NCI-H345 treated with DMSO at 0.1 percent for 48 hours (cell line): Measurements from ENCODE around the gene BMP7.
"Not testable (repeated sequence)": the region's sequence is repeated elsewhere in the genome, so short reads cannot be mapped to it uniquely, and the experiment has no call there.

Source experiments
- DNase-seq: peaks from one replicate; lab custom pipeline; 2025; ENCODE audit not compliant: unreplicated experiment; lab: John Stamatoyannopoulos, UW

BMP7 gene

DNA sequence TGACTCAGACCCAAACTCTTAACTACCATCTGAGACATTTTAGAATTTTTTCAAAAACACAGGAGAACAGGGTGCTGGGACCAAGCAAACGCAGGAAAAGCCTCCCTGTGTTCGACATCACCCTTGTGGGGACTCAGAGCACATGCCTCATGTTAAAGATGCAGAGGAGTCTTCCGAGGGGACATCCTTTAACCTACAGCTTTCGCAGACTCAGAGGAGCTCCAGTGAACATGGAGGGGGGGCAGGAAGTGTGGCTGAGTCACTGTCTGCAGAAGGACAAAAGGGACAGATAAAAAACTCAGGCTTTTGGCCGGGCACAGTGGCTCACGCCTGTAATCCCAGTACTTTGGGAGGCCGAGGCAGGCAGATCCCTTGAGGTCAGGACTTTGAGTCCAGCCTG is 15.1 kb downstream of the BMP7 start:
- DNase-seq = no peak

DNA sequence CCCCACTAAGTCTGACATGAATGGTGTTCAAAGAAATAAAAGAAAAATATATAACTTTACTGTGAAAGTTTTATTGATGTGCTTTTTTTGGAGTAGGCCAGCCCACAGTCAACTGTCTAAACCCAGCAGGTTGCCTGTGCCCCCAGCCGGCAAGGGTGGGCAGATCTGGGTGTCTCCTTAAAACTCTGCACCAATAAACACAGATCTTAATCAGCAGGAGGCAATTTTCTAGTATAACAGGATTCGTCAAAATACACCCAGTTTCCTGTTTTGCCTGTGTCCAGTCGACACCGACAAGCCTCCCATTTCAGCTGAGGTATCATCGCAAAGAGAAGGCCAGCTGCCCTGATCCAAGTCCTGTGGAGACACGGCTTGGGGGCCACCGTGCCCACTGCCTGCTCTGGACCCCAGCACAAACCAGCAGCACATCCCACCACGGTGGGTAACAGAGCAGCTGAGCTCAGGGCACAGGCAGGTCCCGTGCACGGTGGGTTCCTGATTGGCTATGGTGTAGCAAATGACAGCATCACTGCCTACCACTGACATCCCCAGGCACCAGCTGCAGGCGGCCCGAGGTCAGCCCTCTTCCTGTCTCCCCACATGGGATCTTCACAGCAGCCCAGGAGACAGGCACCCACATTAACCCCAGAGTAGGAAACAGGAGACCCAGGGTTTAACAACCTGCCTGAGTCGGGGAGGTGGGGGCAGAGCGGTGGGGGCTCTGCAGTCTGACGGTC is 15.7 kb downstream of the BMP7 start:
- no peak for DNase-seq

DNA sequence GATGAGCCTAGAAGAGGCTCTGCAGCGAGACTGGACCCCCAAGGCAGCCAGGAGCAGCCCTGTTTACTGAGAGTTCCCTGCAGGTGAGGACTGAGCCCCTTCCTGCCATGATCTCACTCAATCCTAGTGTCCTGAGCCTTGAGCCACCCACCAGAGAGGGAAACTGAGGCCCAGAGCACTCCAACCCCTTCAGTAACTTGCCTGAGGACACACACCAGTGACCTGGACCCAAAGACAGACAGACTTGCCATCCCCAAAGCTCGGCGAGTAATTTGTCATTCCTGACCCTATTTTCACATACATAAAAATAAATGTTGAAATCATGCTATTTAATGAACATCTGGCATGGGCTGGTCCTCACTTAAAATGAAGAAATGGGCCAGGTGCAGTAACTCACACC is 16.7 kb downstream of the BMP7 start:
- DNase-seq = no peak

DNA sequence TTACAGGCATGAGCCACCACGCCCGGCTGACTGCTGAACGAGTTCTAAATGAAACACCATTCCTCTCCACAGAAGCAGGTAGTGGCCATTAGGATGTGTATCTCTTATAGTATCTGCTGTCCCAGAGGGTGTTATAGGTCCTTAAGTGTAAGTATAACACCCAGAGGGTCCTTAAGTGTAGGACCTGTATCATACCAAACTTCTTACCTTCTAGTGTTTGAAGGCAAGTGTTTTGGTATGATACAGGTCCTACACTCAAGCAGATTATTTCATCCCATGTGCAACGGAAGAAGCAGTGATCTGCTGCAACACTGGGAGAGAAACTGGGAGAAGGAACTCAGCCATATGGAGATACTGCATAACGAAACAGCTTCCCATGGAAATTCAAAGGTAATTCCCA is 17.4 kb downstream of the BMP7 start:
- no peak for DNase-seq

DNA sequence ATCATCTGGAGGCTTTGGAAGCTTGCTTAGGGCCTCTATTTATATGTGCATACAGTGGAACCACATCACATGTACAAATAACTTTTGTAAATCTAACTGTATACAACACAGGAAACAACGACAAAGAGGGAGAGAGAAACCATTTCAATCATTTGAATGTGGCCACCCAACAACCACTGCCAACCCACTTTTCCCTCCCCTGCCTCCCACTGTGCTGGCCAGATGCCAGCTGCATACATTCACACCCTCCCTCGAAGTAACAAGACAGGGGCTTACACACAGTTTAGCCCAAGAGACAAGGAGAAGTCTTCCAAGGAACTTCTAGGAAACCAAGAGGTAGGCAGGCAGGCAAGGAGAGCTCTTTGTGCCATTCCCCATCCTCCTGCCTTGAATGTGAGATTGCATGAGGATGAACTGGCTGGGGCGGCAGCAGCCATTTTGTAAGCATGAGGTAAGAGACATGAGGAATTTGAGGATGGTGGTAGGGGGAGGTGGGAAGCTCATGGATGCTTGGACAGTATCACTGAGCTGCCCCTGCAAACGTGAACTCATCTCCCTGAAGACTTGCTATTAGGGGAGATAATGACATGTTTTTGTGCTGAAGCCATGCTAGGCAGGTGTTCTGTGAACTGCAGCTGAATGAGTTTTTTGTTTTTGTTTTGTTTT is 18.2 kb downstream of the BMP7 start:
- no peak for DNase-seq

DNA sequence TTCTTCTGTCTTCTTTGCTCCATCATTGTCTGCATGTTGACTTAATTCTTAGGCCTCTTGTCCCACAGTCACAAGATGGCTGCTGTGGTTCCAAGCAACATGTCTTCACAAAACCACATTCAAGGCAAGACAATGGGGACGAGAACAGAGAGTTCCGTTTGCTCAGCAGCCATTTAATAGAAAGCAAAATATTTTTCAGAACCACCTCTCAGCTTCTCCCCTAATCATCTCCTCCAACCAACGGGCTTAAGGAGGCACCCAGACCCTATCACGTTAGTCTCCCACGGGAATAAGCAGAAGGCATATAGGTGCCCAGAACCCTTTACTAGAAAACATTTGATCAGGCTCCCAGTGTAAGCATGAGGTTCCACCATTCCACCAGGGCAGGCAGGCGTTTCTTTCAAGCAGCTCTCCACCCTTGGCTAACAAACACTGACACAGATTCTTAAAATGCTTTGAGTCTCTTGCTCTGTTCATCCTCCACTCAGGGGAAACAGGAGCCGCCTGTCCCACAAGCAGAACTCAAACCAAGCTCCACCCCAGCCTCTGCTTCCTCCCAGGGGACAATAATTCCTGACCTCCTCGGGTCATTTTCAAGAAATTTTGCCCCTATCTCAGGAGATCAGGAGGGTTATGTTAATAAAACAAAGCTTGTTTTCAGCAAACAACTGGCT is 19.0 kb downstream of the BMP7 start:
- DNase-seq = no peak

DNA sequence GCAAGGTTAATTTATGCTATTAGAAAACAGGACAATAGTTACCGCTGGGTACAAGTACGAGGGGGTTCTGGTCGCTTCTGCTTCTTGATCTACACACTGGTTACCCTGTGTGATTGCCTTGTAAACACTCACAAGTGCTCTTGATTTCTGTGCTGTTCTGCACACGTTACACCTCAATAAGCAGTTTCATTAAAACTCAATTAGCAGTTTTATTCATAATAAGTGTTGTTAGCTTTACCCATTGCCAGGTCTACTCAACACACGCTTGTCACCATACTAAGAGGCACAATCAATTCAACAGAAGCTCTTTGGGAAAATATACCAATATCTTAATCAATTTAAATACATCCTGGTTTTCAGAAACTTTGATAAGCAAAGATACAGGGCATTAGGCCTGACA is 20.4 kb downstream of the BMP7 start:
- no peak for DNase-seq

DNA sequence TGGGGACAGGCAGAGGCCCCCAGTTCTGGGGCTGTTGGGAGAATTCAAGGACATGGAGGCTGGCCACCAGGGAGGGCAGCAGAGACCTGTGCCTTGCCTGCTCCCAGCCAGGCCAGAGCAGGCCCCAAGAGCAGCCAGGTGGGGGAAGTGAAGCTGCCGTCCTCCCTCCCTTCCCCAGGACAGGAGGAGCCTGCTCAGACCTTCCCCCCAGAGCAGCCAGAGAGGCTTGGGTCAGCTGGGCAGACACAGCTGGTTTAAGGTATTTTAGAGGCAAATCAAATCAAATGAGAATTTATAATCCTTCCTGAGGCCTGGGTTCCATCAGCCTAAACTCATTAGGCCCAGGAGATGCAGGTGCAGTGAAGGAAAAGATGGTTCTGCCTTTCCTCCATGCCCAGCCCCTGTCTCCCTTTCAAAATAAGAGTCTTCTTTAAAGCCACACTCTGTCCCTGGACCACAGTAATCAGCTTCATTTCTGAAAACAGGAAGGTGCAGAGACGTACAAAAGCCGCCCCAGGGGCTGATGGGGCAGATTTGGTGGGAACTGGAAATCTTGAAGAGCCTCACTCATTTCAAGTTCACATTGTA is 21.7 kb downstream of the BMP7 start:
- no peak for DNase-seq

DNA sequence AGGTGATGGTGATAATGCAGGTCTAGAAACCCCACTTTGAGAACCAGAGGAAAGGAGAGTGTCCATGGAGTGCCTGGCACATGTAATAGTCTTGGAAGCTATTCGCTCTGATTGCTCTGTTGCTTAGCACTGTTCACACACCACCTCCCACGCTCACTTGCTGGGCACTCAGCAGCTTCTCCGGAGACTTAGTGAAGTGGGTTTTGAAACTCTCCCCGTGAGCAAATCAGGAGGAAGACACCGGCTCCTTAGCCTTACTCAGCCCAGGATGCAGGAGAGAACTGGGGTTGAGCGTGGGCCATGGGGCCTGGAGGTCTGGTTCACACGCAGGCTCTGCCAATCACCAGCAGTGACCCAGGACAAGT is 22.2 kb downstream of the BMP7 start:
- DNase-seq = no peak

DNA sequence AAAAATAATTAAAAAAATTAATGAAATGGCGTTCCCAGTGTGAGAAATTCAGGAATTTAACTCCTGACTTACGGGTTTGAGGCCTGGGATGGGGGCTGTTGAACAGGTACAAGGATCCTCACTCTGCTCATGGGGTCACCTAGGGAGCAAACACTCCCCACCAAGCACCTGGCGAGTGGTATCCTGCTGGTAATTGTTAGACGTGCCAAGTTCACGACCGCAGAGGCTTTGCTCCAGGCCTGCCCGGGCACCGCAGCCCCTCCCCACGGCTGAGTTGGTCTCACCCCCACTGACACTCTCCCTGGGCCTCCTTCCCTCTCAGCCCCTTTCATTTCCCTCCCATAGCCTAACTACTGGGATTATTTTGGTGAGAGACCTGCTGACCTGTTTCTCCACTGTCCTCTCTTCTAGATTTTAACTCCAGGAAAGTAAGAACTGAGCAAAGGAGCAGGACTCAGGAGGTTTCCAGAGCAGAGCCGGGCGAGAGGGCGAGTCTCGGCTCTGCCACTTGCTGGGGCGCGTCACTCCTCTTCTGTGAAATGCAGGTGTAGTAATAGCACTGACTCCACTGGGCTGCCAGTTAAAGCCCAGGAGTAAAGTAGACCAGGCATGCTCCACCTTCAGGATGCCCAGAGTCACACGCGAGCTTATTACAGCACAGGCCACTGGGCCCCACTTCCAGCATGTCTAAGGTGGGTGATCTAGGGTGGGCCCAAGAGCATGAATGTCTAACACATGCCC is 22.8 kb downstream of the BMP7 start:
- peak; percentile 60 for DNase-seq

DNA sequence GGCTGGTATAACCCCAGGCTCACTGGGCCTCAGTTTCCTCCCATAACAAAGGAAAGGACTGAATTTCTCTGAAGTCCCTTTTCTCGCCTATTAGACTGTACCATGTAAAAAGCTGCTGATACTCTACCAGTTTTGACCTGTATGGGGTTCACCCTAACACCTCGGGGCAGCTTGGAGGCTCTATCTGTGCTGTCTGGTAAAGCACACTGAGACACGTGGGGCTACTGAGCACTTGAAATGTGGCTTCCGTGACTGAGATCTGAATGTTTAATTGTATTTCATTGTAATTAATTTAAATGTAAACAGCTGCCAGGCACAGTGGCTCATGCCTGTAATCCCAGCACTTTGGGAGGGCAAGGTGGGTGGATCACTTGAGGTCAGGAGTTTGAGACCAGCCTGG is 24.0 kb downstream of the BMP7 start:
- DNase-seq = no peak

DNA sequence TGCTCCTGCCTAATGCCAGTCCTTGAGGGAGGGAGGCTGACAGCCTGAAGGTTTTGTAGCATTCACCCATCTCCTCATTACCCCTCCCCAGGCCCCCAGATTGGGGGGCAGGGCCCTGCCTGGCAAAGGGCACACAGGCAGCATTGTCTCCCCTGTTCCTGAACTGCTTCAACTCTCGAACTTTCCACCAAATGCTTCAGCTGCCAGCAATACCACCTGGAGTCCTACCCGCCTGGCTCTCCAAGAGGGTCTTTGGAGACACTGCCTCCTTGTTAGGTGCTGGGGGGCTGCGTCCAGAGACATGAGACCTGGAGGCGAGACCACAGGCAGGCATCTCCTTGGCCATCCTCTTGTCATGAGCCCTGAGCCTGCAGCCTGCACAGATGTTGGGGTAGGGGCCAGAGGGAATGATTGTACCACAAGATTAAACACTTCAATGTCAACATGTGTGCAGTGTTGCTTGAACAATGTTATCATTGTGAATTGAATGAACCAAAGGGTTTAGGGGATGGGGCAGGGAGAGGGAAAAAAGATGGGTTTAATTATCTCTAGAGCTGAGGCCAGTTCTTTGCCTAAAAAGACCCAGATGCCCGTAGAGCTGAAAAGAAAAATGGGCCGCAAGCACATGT is 25.0 kb downstream of the BMP7 start:
- DNase-seq = no peak

DNA sequence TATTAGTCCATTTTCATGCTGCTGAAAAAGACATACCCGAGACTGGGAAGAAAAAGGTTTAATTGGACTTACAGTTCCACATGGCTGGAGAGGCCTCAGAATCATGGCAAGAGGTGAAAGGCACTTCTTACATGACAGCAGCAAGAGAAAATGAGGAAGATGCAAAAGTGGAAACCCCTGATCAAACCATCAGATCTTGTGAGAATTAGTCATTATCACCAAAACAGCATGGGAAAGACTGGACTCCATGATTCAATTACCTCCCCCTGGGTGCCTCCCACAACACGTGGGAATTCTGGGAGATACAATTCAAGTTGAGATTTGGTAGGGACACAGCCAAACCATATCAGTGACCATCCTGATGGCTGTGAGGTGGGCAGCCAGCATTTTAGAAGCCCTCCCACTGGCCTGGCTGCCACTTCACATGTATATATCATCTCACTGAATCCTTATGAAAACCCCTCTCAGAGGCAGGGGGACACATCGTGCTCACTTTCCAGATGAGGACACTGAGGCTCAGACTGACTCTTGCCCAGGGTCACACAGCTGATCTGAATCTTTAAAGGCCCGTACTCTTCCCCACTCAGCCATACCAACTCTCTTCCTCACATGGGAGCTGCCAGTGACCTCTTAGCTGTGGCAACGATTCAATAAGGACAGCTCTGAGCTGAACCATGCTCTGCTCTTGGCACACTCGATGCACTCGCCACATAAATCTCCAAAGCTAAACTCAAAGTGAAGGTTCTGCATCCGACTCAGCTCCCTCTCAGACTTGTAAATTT is 25.7 kb downstream of the BMP7 start:
- no peak for DNase-seq

DNA sequence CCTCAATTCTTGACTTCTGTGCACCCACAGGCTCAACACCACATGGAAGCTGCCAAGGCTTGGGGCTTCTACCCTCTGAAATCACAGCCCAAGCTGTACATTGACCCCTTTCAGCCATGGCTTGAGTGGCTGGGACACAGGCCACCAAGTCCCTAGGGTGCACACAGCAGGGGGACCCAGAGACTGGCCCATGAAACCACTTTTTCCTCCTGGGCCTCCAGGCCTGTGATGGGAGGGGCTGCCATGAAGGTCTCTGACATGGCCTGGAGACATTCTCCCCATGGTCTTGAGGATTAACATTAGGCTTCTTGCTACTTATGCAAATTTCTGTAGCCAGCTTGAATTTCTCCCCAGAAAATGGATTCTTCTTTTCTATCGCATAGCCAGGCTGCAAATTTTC is 26.7 kb downstream of the BMP7 start:
- not testable (repeated sequence) for DNase-seq

DNA sequence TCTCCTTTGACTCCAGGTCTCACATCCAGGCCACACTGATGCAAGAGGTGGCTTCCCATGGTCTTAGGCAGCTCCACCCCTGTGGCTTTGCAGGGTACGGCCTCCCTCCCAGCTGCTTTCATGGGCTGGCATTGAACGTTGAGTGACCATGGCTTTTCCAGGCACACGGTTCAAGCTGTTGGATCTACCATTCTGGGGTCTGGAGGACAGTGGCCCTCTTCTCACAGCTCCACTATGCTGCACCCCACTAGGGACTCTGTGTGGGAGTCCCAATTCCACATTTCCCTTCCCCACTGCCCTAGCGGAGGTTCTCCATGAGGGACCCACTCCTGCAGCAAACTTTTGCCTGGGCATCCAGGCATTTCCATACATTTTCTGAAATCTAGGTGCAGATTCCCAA is 27.1 kb downstream of the BMP7 start:
- DNase-seq = not testable (repeated sequence)

DNA sequence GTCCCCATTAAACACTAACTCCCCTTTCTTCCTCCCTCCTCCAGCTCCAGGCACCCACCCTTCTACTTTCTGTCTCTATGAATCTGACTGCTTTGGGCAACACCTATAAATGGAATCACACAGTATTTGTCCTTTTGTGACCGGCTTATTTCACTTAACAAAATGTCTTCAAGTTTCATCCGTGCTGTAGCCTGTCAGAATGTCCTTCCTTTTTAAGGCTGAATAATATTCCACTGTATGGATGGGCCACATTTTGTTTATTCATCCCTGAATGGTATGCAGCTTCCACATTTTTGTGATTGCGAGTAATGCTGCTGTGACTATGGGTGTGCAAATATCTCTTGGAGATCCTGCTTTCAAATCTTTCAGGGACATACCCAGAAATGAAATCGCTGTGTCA is 28.4 kb downstream of the BMP7 start:
- no peak for DNase-seq

DNA sequence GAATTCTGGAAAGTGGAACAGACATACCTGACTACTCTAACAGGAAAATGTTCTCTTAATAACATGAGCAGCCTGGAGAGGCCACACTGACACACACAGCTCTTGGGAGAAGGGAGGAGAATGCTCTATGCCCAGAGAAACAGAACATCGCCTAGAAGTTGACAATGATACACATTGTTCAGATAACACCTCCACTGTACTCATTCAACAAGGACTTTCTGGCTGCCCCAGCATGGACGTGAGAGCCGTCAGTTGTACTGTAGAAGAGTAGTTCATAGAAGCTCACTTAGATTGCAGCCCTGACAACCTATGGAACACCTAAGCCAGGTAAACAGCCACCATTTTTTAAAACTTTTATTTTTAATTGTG is 28.9 kb downstream of the BMP7 start:
- DNase-seq = no peak

DNA sequence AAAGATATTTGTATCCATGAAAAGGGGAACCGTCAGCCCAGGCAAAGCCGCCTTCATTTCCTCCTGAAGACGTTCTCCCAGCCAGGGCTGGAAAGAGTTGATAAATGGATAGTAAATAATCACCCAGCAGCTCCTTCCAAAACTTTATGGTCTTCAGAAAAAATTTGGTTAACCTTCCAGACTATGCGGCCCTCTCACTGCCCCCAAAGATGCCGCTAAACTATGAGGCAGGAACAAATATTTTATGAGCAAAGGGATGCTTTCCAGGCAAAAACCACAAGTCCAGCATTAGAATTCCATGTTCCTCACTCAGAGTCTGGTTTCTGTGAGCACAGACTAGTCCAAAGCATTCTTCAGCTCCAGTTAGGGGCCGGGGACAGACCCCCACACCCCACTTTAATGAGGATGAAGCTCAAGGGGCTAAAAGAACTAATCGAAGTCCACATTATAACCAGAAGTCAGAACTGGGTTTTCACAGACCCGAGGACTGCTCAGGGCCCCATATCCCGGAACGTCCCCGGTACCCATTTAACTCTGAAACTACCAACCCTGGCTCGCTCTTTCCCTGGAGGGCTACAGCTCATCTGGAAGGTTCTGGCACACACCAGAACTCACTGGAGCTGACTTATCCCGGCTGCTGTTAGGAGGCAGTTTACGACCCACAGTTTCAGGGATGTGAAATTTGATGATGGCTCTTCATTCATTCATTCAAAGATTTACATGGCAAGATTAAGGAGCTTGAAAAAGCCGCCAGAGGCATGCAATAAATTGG is 29.4 kb downstream of the BMP7 start:
- DNase-seq = no peak

DNA sequence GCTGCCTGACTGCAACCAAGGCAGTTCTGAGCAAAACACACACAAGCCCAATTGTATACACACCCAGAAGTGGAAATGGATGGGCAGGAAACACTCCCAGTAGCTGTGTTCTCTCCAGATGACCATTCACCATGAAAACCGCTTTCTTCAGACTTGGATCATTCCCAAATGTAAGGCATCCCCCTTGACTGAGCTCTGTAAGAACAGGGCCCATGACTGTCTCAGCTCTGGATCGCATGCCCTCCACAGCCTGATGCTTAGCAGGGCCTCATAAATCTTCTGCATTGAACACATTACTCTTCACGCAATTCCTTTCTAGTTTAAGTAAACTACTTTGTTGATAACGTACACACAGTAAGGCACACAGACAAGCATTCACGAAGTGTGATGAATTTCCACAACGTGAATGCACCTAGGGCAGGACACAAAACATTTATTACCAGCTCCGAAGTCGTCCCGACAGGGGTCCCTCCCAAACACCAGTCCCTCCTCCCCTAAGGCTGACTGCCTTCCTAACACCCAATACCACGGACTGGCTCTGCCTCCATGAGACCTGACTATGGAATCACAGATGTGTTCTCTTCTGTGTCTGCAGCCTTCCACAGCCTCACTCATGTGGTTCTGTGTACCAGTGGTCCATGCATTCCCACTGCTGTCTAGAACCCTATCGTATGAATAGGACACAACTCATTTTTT is 31.7 kb downstream of the BMP7 start:
- no peak for DNase-seq
